Prostate gland (tissue), 2 donors: Measurements from ENCODE around the gene ZNF655.

ENCODE experiments used
- CTCF ChIP-seq, 4 experiments: fragments of 200-600 bp in 2 of 4; fragments of 450-650 bp in 2 of 4; sonication (generic) in 2 of 4; IDR thresholded peaks; 1 replicate in 3 of 4; 2 replicates in 1 of 4; pipeline ENCODE4 v1.5.1; 2016 to 2019; ENCODE audit warnings: antibody characterized with exemption in 4 of 4, mild to moderate bottlenecking in 2 of 4, moderate library complexity in 2 of 4
- POLR2A ChIP-seq: fragments of 450-650 bp; IDR thresholded peaks from one replicate; pipeline ENCODE4 v1.6.1; 2016; ENCODE audit warnings: antibody characterized with exemption, mild to moderate bottlenecking
- POLR2AphosphoS5 ChIP-seq: sonication (generic); formaldehyde crosslinking; IDR thresholded peaks from one replicate; pipeline ENCODE4 v1.6.1; 2017; ENCODE audit warnings: antibody characterized with exemption

GRCh38 chr7:99514050-99514449 lies 44.4 kb upstream of the ZNF655 start:
- TF ChIP-seq CTCF (IDR thresholded peaks at IDR 0.05) (no peak), POLR2AphosphoS5 (no peak), POLR2A (no peak)
